NCI-H2196 (cell line): Measurements from ENCODE around the gene FNIP2.
"Not testable (repeated sequence)": the region's sequence is repeated elsewhere in the genome, so short reads cannot be mapped to it uniquely, and the experiment has no call there.

Experiments
- DNase-seq: peaks from one replicate; lab custom pipeline; 2025; ENCODE audit not compliant: unreplicated experiment; lab: John Stamatoyannopoulos, UW

FNIP2 gene

GRCh38 chr4:158869001-158869400 lies 100.2 kb downstream of the FNIP2 start:
- no peak for DNase-seq

GRCh38 chr4:158869761-158870160 lies 100.9 kb downstream of the FNIP2 start:
- DNase-seq = no peak

GRCh38 chr4:158870282-158870625 lies 101.4 kb downstream of the FNIP2 start:
- DNase-seq = no peak

GRCh38 chr4:158870626-158871334 lies 102.0 kb downstream of the FNIP2 start:
- no peak for DNase-seq

DNA sequence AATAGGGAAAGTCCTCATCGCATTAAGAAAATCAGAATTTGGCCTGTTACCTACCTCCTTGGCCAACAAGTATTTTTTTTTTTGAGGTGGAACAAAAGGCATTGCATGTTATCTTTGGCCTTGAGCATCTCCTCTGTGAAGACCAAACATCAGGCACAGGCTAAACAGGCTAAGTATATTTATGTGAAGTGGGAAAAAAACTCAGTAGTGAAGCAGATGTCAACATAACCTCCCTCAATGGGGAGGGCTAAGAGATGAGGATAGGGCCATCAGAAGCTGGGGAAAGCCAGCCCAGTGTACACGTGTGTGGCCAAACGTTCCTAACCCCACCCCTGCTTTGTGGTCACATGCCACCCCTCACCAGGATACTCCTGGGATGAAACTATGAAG lies 102.5 kb downstream of the FNIP2 start:
- no peak for DNase-seq

DNA sequence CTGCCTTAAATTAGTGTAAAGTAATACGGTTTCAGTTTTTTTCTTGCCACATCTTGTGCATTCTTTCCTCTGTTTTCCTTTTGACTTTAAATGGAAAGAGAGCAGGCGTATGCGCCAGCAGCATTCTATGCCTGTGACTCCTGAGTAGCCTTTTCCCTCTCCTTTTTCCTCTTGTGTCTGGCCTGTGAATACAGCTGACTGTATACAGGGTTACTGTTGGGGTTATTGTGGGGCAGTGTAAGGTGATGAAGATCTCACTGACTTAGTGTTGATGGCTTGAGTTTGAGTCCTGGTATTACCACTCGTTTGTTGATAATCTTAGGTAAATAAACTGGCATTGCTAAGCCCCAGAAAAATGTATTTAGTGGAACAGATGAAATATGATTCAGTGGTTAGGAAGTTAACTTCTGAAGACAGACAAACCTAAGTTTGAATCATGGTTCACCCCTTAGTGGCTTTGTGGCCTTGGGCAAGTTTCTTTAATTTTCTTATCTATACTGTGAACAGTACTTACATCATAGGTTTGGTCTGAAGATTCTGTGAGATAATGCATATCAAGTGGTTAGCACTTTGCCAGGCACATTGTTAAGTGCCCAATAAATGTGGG lies 105.1 kb downstream of the FNIP2 start:
- no peak for DNase-seq

GRCh38 chr4:158875026-158875425 lies 106.2 kb downstream of the FNIP2 start:
- DNase-seq = no peak

DNA sequence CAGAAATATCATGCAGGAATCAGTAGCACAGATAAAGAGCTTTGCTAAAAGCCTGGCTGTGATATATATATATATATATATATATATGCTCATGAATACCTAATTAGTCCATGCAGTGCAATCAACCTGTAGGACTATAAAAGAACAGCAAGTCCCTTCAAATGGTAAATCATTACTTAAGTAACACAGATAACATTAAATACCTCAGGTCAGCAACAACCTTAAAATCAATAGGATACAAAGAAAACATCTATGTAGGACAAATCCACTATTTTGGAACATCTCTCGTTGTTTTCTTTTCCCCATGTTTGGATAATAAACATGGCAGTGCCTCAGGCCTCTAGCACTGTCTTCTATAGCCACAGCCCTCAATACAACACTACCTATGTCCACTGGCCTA lies 106.6 kb downstream of the FNIP2 start:
- DNase-seq = no peak

DNA sequence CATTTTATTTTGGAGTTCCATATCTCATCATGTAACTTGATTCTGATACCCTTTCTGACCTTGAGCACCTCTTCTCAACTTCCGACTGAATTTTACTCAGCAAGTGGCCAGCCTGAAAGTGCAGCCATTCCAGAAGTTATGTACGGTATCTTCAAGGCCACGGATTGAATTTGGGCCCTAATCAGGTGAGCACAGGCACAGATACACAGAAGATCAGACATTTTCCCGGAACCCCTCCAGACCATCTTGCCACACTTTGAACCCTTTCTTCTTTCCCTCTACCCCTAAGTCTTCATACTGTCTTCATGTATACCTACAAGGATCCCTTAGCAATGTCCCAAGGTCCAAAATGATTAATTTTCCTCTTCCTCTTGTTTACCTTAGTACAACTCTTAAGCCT lies 108.2 kb downstream of the FNIP2 start:
- no peak for DNase-seq

DNA sequence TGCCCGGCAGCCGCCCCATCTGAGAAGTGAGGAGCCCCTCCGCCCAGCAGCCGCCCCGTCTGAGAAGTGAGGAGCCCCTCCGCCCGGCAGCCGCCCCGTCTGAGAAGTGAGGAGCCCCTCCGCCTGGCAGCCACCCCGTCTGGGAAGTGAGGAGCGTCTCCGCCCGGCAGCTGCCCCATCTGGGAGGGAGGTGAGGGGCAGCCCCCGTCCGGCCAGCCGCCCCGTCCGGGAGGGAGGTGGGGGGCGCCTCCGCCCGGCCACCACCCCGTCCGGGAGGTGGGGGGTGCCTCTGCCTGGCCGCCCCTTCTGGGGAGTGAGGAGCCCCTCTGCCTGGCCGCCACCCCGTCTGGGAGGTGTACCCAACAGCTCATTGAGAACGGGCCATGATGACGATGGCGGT lies 113.3 kb downstream of the FNIP2 start:
- not testable (repeated sequence) for DNase-seq

DNA sequence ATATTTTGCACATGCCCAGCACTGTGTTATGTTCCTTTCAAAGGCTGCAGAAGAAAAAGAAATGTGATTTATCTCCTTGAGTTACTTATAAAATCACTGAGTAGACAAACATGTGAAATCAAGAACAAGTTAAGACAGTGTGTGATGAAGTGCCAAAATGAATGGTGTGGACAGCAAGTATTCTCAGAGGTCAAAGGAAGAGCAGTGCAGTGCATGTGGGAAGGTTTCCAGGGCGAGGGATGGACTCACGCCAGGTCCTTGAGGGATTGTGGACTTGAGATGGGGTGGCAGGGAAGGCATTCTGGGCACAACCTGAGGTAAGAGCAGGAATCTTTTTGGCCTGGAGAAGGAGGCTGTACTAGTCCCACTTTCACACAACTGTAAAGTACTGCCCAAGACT lies 115.5 kb downstream of the FNIP2 start:
- no peak for DNase-seq

DNA sequence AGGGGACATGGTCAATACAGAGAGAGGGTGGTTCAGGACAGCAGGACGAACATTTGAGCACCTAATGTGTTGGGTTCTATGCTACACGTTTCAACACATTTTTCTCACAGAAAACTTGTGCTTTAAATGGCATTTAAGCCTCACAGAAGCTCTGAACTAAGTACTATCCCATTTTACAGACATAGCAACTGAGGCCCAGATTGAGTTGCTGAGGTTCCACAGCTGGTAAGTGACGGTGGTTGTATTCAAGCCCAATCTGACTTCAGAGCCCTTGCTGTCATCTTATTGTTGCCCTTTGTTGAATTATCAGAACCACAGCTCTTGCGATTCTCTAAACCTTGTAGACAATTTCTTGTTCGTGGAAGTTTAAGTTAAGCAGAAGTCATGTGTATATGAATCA lies 116.7 kb downstream of the FNIP2 start:
- no peak for DNase-seq

GRCh38 chr4:158890294-158890693 lies 121.5 kb downstream of the FNIP2 start:
- no peak for DNase-seq

DNA sequence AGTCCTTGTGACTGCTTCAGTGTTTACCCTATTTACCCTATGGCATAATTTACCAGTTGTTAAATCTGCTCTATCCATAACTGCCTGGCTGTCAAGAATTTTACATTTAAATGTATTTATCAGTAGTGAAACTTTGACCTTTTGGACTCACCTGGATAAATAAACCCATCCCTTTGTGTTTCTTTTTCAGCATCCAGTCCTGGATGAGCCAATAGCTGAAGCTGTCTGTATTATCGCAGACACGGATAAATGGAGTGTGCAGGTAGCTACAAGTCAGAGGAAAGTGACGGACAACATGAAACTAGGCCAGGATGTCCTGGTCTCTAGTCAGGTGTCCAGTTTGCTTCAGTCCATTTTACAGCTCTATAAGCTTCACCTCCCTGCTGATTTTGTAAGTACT lies 122.4 kb downstream of the FNIP2 start:
- DNase-seq = no peak

- DNase-seq = no peak
These were observed 126.0 kb downstream of the FNIP2 start for GRCh38 chr4:158894826-158895225.

GRCh38 chr4:158895797-158896576 lies 127.2 kb downstream of the FNIP2 start:
- no peak for DNase-seq

GRCh38 chr4:158896577-158897238 lies 127.9 kb downstream of the FNIP2 start:
- not testable (repeated sequence) for DNase-seq

DNA sequence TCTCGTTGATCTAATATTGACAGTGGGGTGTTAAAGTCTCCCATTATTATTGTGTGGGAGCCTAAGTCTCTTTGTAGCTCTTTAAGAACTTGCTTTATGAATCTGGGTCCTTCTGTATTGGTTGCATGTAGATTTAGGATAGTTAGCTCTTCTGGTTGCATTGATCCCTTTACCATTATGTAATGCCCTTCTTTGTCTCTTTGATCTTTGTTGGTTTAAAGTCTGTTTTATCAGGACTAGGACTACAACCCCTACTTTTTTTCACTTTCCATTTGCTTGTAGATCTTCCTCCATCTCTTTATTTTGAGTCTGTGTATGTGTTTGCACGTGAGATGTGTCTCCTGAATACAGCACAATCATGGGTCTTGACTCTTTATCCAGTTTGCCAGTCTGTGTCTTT lies 131.6 kb downstream of the FNIP2 start:
- DNase-seq = not testable (repeated sequence)

- DNase-seq = not testable (repeated sequence)
These were observed 133.7 kb downstream of the FNIP2 start for GRCh38 chr4:158902280-158903078.

DNA sequence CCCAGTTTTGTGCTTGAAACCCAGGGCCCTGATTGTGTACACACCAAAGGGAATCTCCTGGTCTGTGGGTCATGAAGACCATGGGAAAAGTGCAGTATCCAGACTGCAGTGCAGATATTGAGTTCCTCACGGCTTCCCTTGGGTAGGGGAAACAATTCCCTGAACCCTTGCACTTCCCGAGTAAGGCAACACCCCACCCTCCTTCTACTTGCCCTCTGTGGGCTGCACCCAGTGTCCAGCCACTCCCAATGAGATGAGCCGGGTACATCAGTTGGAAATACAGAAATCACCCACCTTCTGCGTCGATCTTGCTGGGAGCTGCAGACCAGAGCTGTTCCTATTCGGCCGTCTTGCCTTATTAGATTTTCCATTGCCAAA lies 134.2 kb downstream of the FNIP2 start:
- DNase-seq = no peak

DNA sequence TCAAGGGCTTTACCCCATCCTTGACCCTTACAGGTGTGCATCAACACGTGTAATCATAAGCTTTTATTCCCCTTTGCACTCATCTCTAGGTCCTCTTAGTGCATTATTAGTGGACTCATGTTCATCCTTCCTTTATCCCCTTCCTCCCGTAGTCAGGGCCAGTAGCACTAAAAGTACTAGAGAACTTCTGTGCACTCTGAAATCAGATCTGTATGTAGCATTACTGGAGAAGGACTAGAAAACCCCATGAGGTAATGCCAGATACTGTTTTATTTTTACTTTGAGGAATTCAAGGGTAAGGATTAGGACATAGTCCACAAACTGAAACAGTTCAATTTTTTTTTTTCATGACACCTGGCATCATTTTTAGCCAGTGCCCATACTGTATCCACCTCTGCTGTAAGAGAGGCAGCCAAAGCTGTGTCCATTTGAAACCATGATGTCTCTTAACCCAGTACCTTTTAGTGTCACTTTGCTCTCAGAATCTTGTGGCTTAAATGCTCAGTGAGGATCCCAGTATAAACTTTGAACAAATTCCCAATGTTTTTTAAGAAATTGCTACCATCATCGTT lies 134.7 kb downstream of the FNIP2 start:
- DNase-seq = no peak
